GM19099 (cell line): Measurements from ENCODE around the gene TBL1XR1.

Experiments used
- POLR2A ChIP-seq: IDR thresholded peaks from 3 replicates; pipeline ENCODE4 v1.6.1; 2011; ENCODE audit warnings: low read depth; ENCODE audit not compliant: insufficient read length; ENCODE audit errors: extremely low read depth

Gene TBL1XR1

GRCh38 chr3:177107461-177108239 is 89.6 kb downstream of the TBL1XR1 start:
- TF ChIP-seq POLR2A: no peak

DNA sequence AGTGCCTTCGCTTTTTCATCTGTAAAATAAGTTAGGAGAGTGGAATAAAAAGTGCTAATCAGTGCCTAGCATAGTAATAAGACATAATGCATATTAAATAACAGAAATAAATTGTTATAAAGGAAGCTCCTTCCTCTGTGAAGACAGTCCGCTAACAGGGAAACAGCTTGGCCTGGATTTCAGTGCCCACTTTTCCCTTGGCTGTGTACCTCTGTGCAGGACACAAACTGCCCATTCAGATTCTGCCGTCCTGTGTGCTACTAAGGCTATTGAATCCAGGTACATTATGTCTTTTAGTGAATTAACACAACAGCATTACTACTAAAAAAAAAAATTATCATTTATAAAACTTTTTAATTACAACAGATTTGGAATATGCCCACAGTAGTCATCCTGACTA is 90.7 kb downstream of the TBL1XR1 start:
- TF ChIP-seq POLR2A: no peak

DNA sequence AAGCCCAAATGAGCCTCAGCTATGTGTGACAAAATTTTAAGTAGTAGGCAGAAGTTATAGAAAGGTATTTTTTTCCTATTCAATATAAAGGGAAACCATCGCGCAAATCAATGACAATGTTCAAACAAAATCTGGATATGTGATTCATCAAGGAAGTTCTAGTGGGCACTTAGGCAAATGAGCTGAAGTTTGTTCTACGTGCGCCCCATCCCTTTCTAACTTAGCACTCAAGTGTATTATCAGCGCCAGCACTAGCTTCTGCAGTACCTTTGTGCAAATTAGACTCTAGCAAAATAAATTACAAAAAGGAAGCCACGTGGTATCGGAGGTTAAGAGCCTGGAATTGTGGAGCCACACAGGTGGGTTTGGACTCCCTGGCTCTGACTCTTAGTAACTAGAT is 91.1 kb downstream of the TBL1XR1 start:
- TF ChIP-seq POLR2A: no peak

DNA sequence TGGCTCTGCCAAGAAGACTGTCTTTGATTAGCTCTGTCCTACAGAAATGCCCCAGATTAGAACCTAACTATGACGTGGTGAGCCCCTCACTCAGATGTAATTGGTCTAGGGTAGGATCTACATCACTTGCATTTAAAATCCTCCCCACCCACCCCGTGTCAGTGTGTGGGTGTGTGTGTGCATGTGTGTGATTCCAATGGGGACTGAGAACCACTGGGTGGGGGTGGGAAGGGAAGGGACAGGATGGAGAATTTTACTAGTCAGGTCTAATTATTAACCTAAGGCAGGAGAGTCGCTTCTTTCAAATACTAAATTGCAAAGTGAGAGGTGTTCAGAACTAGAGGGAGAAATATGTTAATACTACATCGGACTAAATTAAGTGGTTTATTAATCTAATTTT is 91.7 kb downstream of the TBL1XR1 start:
- no peak for TF ChIP-seq POLR2A

DNA sequence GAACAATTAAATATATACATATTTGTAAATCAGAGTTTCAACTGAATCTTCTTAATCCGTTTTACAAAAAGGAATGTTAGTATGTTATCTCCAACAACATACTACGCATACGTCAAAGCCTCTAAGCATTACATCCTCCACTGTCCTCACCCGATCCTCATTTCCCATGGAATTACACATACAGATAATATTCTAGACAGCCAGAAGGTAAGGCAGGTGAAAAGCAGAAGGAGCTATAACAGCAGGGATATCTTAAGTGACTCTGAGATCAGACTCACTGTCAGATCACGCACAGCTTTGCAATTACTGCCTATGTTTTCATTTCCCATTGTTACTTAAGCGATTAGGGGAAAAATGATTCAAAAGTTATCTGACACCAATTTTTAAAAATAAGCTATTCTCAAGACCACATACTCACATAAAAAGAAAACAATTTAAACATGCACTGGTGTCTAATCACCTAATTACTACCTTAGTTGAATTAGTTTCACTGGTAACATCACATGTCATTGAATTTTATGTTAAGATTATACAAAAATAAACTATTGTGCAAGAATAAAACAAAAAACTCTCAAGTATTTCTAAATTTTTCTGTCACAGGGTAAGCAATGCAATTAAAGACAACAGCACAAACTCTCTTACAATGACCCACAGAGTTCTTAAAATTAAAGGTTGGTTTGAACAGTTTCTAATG is 92.8 kb downstream of the TBL1XR1 start:
- TF ChIP-seq POLR2A: no peak

- TF ChIP-seq POLR2A: no peak
Observed at GRCh38 chr3:177102553-177102952, 94.7 kb downstream of the TBL1XR1 start.

DNA sequence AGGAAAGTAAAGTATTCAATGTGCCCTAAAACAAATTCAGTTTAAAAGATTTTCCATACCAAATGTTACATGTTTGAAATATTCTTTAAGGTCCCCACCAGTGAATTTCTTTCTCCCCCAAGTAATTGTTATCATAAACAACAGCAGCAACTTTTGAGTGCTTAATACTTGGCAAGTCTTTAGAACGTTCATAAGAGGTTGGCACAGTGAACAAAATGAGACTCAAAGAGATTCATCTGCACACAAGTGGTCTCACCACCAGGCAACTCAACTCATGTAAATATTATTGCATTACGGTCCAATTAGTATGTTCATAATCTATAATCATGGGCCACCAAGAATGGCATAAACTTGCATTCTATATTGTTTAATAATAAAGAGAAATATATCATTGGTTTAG is 98.7 kb downstream of the TBL1XR1 start:
- TF ChIP-seq POLR2A: no peak

GRCh38 chr3:177096615-177097014 is 100.7 kb downstream of the TBL1XR1 start:
- TF ChIP-seq POLR2A: no peak

DNA sequence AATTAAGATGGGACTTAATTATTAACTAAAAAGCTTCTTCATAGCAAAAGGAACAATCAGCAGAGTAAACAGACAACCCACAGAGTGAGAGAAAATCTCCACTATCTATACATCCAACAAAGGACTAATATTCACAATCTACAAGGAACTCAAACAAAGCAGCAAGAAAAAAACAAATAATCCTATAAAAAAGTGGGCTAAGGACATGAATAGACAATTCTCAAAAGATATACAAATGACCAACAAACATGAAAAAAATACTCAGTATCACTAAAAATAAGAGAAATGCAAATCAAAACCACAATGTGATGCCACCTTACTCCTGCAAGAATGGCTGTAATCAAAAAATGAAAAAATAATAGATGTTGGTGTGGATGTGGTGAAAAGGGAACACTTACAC is 103.3 kb downstream of the TBL1XR1 start:
- no peak for TF ChIP-seq POLR2A

DNA sequence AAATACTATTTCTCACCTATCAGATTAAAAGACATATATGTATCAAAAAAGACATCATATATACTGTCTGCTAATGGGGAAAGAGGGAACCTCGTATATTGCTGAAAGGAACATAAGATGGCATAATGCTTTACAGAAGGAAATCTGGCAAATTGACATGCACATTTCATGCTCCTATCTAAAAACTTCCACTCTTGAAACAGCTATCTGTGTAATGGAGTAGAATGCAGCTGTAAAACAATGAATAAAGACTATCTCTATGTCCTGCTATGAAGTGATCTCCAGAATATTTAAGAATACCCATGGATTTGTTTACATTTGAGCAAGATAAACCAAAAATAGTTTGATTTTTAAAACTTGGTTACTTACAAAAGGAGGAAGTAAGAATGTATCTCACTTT is 107.4 kb downstream of the TBL1XR1 start:
- TF ChIP-seq POLR2A: no peak

DNA sequence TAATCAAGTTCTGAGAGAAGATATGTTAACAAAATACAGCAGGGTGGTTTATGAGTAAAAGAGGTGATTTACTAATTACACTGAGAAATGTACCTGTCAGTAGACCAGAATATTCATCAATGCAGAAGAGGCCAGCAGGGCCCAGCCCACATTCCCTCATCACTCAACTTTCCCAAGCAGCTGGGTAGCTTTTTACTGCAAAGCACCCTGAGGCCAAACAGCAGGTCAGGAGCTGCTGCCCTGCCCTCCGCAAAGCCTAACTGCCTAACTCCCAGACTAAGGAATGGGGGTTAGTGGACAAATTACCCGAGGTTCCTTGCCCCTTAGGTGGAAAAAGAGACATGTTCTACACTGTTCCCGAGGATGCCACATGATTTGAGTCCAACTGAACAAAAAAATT is 108.2 kb downstream of the TBL1XR1 start:
- TF ChIP-seq POLR2A: no peak

- no peak for TF ChIP-seq POLR2A
Observed at GRCh38 chr3:177085794-177086193, 111.5 kb downstream of the TBL1XR1 start.

- TF ChIP-seq POLR2A: no peak
Observed at GRCh38 chr3:177084616-177085015, 112.7 kb downstream of the TBL1XR1 start.

- no peak for TF ChIP-seq POLR2A
Observed at GRCh38 chr3:177080122-177080521, 117.2 kb downstream of the TBL1XR1 start.

GRCh38 chr3:177079684-177080083 is 117.6 kb downstream of the TBL1XR1 start:
- TF ChIP-seq POLR2A: no peak

GRCh38 chr3:177071496-177072156 is 125.7 kb downstream of the TBL1XR1 start:
- no peak for TF ChIP-seq POLR2A
